GM15510 (cell line): ENCODE measurements around the gene EPRS1.

ENCODE experiments used
- POLR2A ChIP-seq: IDR thresholded peaks from 3 replicates; pipeline ENCODE4 v1.6.1; 2011; ENCODE audit warnings: borderline replicate concordance; ENCODE audit not compliant: insufficient read length; ENCODE audit errors: extremely low read depth

Gene EPRS1

GRCh38 chr1:219999821-220000220 lies 46.5 kb downstream of the EPRS1 start:
- no peak for TF ChIP-seq POLR2A
